ENCODE results near the gene ATP8B1.

GRCh38 chr18:57683470-57683869 is 119.6 kb downstream of the ATP8B1 start:
- no peak for TF ChIP-seq CTCF (IDR thresholded peaks at IDR 0.05; ENCODE audit: low read depth, low read length)
- no peak for TF ChIP-seq POLR2A (IDR thresholded peaks at IDR 0.05; ENCODE audit: extremely low read depth, insufficient read length)

Data from NB4 (cell line).